Lung microvascular endothelial cell (primary cell): Measurements from ENCODE around the gene RPS21. TPM values are rescaled to one million over a fixed set of nuclear protein-coding genes. Genes with fewer than 3 reads are reported as not detected.

Experiments
- DNase-seq, 2 donors: peaks; one replicate each; pipeline versions ENCODE4 v3.0.0 to v3.0.0-alpha.2; 2010; ENCODE audit warnings: low read depth in 2 of 2
- total RNA-seq: library from RNA; depleted of rRNA; stranded (reverse); fragments of >200 nt; gene quantifications from 2 replicates; pipeline ENCODE4 v1.2.1, GENCODE V29; 2014

The RPS21 gene
- total RNA-seq = 960 and 1,048 TPM in 2 replicates

- DNase-seq = peak; percentile 94 to 96
Measured at GRCh38 chr20:62386383-62387218, at the start of gene RPS21. RPS21 (plus strand) TSS chr20:62387103; CDS start chr20:62387339, 236 bp downstream.

DNA sequence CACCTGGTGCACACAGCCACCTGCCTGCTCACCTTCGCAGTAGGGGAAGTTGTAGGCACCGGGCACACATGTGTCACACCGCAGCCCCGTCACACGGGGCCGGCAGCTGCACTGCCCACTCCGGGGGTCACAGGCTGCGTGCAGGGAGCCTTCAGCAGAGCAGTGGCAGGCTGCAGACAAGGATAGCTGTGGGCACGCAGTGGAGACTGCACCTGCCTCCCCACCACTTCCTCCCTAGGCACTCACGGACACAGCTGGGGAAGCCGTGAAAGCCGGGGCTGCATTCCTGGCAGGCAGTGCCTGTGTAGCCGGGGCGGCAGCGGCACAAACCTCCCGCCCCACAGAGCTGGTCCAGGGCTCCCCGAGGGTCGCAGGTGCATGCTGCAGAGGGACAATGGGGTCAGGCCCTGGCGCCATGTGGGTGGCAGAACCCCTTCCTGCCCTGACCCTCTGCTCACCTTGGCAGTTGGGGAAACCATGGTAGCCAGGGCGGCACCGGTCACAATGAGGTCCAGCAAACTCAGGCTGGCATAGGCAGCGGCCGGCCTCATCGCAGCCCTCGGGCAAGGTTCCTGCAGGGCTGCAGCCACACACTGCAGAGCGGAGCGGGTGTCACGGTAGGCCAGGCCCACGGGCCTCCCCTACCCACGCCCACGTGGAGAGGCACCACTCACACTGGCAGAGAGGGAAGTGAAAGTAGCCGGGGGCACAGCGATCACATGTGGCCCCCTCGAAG lies 49.2 kb upstream of the RPS21 start:
- no peak for DNase-seq

- no peak for DNase-seq
Measured at GRCh38 chr20:62338294-62338620, 48.6 kb upstream of the RPS21 start.

- no peak for DNase-seq
Measured at GRCh38 chr20:62339647-62340062, 47.2 kb upstream of the RPS21 start.

DNA sequence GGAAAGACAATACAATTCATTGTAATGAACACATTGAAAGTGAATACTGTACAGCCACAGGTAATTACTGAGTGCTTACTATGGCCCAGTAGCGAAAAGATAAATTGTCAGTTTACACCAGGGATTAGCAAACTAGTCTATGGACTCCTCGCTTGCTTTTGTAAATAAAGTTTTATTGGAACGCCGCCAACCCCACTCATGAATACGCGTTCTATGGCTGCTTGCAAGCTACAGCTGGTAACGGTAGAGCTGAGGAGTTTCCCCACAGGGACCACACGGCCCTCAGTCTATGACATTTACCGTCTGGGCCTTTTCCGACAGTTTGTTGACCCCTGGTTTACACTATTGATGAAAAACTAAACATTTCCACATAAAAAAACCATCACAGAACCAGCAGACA lies 44.0 kb upstream of the RPS21 start:
- no peak for DNase-seq

DNA sequence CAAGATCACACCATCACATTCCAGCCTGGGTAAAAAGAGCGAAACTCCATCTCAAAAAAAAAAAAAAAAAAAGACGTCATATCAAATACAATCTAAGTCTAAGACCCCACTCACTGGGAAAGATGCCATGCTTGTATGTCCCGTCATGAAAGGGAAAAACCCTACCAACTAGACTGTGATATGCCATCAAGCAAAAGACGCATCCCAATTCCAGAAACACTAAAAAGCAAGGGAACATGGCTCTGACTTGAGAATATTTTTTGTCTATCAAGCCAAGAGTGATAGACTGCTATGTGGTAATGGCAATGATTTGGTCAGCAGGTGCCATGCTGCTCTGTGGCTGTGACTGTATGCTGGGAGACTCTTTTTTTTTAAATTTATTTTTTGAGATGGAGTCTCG lies 42.8 kb upstream of the RPS21 start:
- no peak for DNase-seq

DNA sequence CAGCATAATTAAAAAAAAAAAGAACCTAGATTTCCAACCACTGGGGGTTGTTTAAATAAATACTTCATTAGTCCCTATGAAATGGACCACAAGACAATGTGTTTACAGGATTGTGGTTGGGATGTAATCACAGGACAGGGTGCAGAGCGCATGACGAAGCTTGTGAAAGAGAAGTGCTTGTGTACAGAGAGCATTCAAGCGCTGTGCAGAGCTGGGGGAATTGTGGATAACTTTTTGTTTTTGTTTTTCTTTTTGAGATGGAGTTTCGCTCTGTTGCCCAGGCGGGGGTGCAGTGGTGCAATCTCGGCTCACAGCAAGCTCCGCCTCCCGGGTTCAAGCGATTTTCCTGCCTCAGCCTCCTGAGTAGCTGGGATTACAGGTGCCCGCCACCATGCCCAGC lies 42.1 kb upstream of the RPS21 start:
- DNase-seq = no peak

- DNase-seq = no peak
Measured at GRCh38 chr20:62345681-62346370, 41.1 kb upstream of the RPS21 start.

- no peak for DNase-seq
Measured at GRCh38 chr20:62346398-62347150, 40.3 kb upstream of the RPS21 start.

- DNase-seq = no peak
Measured at GRCh38 chr20:62347151-62347404, 39.8 kb upstream of the RPS21 start.

DNA sequence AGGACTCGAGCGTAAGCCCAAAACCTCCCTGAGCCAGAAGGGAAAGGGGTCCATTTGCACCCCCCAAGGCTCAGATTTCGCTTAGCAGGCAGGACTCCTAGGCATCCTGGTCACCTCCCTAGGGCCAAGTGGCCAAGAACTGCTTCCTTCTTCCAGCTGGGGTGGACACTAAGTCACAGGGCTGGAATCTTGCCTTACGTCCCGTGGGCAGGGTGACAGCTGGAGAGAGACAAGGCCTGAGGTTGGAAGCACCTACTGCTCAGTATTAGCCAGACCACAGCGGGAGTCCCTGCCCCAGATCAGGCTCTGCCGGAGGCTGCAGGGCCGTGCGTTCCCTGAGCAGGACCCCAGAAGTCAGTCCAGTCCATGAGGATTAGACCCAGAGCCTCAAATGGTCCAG lies 39.5 kb upstream of the RPS21 start:
- no peak for DNase-seq

GRCh38 chr20:62348604-62349003 lies 38.3 kb upstream of the RPS21 start:
- no peak for DNase-seq

DNA sequence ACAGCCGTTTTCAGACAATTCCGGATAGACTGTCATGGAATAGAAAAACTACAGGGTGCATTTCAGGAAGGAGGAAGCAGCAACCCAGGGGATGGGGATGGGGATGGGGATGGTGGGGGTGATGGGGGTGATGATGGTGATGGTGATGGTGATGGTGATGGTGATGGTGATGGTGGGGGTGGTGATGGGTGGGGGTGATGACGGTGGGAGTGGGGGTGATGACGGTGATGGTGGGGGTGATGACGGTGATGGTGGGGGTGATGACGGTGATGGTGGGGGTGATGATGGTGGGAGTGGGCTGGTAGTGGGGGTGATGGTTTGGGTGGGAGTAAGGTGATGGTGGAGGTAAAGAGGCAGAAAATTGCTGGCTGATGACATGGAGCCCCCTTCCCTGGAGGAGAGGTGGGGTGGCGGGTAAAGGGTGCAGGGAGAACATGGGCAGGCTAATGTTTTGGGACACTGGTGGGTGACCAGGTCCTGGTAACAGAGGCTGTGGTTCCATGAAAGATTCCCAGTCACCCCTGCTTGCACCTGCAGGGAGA lies 37.3 kb upstream of the RPS21 start:
- DNase-seq = no peak

GRCh38 chr20:62350098-62350628 lies 36.7 kb upstream of the RPS21 start:
- DNase-seq = no peak

- DNase-seq = no peak
Measured at GRCh38 chr20:62350629-62351422, 36.1 kb upstream of the RPS21 start.

GRCh38 chr20:62351469-62352401 lies 35.2 kb upstream of the RPS21 start:
- DNase-seq = no peak

- peak; percentile 30 to 57 for DNase-seq
Measured at GRCh38 chr20:62352402-62353288, 34.3 kb upstream of the RPS21 start.

DNA sequence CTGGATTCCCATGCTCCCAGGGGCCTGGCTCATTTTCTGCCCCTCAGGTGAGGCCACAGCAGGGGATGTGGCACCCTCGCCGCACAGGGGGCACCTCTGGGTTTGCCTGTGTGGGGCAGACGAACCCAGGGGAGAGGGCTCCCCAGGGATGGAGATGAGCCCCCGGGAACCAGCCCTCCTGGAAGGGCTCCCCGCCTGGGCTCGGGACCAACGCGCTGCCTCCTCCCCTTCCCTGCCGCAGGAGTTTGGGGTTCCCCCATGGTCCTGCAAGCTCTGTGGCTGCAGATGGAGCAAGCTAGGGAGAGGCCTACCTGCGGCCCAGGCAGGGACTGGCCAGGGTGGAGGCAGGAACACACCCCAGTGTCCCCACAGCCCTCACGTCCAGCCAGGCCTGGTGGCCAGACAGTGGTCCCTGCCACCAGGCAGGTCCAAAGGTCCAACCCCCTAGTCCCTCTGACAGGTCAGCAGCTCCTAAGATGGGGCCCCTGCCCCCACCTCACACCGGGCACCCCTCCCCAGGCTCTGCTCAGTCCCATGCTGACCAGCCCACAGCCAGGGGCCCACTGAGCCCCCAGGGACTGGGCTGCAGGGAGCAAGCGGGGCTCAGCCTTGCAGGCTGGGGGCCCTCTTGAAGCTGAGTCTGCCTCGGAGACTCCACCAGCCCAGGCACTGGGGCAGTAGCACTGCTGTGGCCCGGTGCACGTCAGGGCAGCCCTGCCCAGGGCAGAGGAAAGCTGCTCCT lies 33.4 kb upstream of the RPS21 start:
- DNase-seq = no peak
